KMS-11 (cell line): Measurements from ENCODE around the gene NEDD9.

Source experiments
- H2AFZ ChIP-seq: fragments of 200-600 bp; sonication (generic); 2 replicates; pipeline ENCODE4 v1.6.1; 2016; ENCODE audit warnings: antibody characterized with exemption, mixed run types, low read depth
- H3K27ac ChIP-seq: fragments of 200-600 bp; sonication (generic); 2 replicates; pipeline ENCODE4 v1.6.1; 2016; ENCODE audit warnings: mild to moderate bottlenecking, mixed run types
- H3K27me3 ChIP-seq: fragments of 200-600 bp; sonication (generic); 2 replicates; pipeline ENCODE4 v1.6.1; 2017; ENCODE audit warnings: mild to moderate bottlenecking, low read depth, mixed run types, moderate library complexity; ENCODE audit not compliant: insufficient read depth
- H3K36me3 ChIP-seq: fragments of 200-600 bp; sonication (generic); 2 replicates; pipeline ENCODE4 v1.6.1; 2017; ENCODE audit warnings: mild to moderate bottlenecking, mixed run types; ENCODE audit not compliant: insufficient read depth
- H3K4me1 ChIP-seq: fragments of 200-600 bp; sonication (generic); 2 replicates; pipeline ENCODE4 v1.6.1; 2016; ENCODE audit warnings: mild to moderate bottlenecking, low read depth, mixed run types; ENCODE audit not compliant: poor library complexity, severe bottlenecking
- H3K4me2 ChIP-seq: fragments of 200-600 bp; sonication (generic); 2 replicates; pipeline ENCODE4 v1.7.0; 2016; ENCODE audit warnings: mild to moderate bottlenecking, mixed run types
- H3K4me3 ChIP-seq: fragments of 200-600 bp; sonication (generic); IDR thresholded peaks from 2 replicates; pipeline ENCODE4 v1.6.1; 2017; ENCODE audit warnings: low read depth, low read length, mixed read lengths; ENCODE audit not compliant: insufficient read depth
- H3K79me2 ChIP-seq: fragments of 200-600 bp; sonication (generic); 2 replicates; pipeline ENCODE4 v1.6.1; 2016; ENCODE audit warnings: low read depth, mixed run types; ENCODE audit not compliant: insufficient read depth
- H3K9ac ChIP-seq: fragments of 200-600 bp; sonication (generic); 2 replicates; pipeline ENCODE4 v1.6.1; 2016; ENCODE audit warnings: mild to moderate bottlenecking, mixed run types
- H4K20me1 ChIP-seq: fragments of 200-600 bp; sonication (generic); 2 replicates; pipeline ENCODE4 v1.6.1; 2016; ENCODE audit warnings: mild to moderate bottlenecking, mixed run types; ENCODE audit not compliant: insufficient read depth
- CTCF ChIP-seq: fragments of 200-600 bp; sonication (generic); conservative IDR thresholded peaks from 2 replicates; pipeline ENCODE4 v1.6.1; 2017; ENCODE audit warnings: low read depth, mild to moderate bottlenecking, antibody characterized with exemption, low read length, moderate library complexity, mixed read lengths

NEDD9 gene

GRCh38 chr6:11250108-11250507, 17.6 kb upstream of the NEDD9 start:
- H3K4me1 ChIP-seq, result no peaks in the 10 kb centered on the region
- no peak overlapping the region for H3K9ac ChIP-seq
- H3K36me3 ChIP-seq, result no peaks in the 10 kb centered on the region
- no peak overlapping the region for H3K4me3 ChIP-seq
- H3K27ac ChIP-seq, result no peak overlapping the region
- TF ChIP-seq CTCF, result no peak
- no peaks in the 10 kb centered on the region for H3K79me2 ChIP-seq
- no peak overlapping the region for H2AFZ ChIP-seq
- no peaks in the 10 kb centered on the region for H3K27me3 ChIP-seq
- H4K20me1 ChIP-seq, result no peaks in the 10 kb centered on the region
- no peak overlapping the region for H3K4me2 ChIP-seq

- no peaks in the 10 kb centered on the region for H3K27me3 ChIP-seq
- H3K9ac ChIP-seq, result no peak overlapping the region
Measured at GRCh38 chr6:11248974-11249761, 16.7 kb upstream of the NEDD9 start.

GRCh38 chr6:11246722-11247121, 14.3 kb upstream of the NEDD9 start:
- Histone ChIP-seq H3K79me2 (no peaks in the 10 kb centered on the region), H3K27ac (no peak overlapping the region), H3K36me3 (no peaks in the 10 kb centered on the region), H4K20me1 (no peaks in the 10 kb centered on the region), H3K27me3 (no peaks in the 10 kb centered on the region), H2AFZ (no peak overlapping the region), H3K4me1 (no peaks in the 10 kb centered on the region), H3K4me2 (no peak overlapping the region), H3K4me3 (no peak overlapping the region), H3K9ac (no peak overlapping the region)
- no peak for TF ChIP-seq CTCF

More at GRCh38 chr6:11248974-11249761, 16.7 kb upstream of the NEDD9 start:
- Histone ChIP-seq H3K4me3 (no peak overlapping the region), H3K36me3 (no peaks in the 10 kb centered on the region), H3K4me2 (no peak overlapping the region), H3K4me1 (no peaks in the 10 kb centered on the region), H2AFZ (no peak overlapping the region), H3K27ac (no peak overlapping the region), H3K79me2 (no peaks in the 10 kb centered on the region), H4K20me1 (no peaks in the 10 kb centered on the region)
- no peak for TF ChIP-seq CTCF

GRCh38 chr6:11245381-11246256, 13.2 kb upstream of the NEDD9 start:
- H3K4me2 ChIP-seq, result no peak overlapping the region
- no peaks in the 10 kb centered on the region for H3K27me3 ChIP-seq
- no peak overlapping the region for H3K27ac ChIP-seq
- no peaks in the 10 kb centered on the region for H4K20me1 ChIP-seq
- no peaks in the 10 kb centered on the region for H3K36me3 ChIP-seq
- H3K9ac ChIP-seq, result no peak overlapping the region
- TF ChIP-seq CTCF, result no peak
- no peaks in the 10 kb centered on the region for H3K79me2 ChIP-seq
- no peak overlapping the region for H3K4me3 ChIP-seq
- H3K4me1 ChIP-seq, result no peaks in the 10 kb centered on the region
- no peak overlapping the region for H2AFZ ChIP-seq
